Right hindlimb (tissue), 1 donor: ENCODE results near the gene FAM136A.
A peak's percentile ranks its signal among the peaks of the same experiment; 100 is the strongest.
"Not testable (repeated sequence)": the region's sequence is repeated elsewhere in the genome, so short reads cannot be mapped to it uniquely, and the experiment has no call there.

Experiments used
- DNase-seq: peaks from one replicate; pipeline ENCODE4 v3.0.0-alpha.2; 2018

FAM136A gene

GRCh38 chr2:70301344-70302194 lies at the start of gene FAM136A:
TSS of gene FAM136A (minus strand) at chr2:70302067. CDS start at chr2:70302011, 56 bp downstream.
- DNase-seq, result peak; percentile 91

GRCh38 chr2:70349921-70350685 lies 48.2 kb upstream of the FAM136A start:
- no peak for DNase-seq

- DNase-seq, result no peak
Measured at GRCh38 chr2:70347831-70348230, 46.0 kb upstream of the FAM136A start.

GRCh38 chr2:70344195-70344594 lies 42.3 kb upstream of the FAM136A start:
- no peak for DNase-seq

DNA sequence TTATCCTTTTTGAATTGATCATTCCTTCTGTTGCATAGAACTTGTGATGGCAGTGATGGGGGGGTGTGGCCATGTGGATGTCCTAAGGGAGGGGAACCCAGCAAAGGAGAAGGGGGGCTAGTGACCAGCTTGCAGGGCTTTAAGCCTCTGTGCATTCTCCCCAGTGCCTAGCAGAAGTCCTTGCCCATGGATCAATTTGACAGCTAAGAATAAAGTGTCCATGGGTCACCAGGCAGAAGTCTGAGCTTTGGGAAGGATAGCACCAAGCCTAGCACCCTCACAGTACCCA lies 39.6 kb upstream of the FAM136A start:
- DNase-seq, result no peak

DNA sequence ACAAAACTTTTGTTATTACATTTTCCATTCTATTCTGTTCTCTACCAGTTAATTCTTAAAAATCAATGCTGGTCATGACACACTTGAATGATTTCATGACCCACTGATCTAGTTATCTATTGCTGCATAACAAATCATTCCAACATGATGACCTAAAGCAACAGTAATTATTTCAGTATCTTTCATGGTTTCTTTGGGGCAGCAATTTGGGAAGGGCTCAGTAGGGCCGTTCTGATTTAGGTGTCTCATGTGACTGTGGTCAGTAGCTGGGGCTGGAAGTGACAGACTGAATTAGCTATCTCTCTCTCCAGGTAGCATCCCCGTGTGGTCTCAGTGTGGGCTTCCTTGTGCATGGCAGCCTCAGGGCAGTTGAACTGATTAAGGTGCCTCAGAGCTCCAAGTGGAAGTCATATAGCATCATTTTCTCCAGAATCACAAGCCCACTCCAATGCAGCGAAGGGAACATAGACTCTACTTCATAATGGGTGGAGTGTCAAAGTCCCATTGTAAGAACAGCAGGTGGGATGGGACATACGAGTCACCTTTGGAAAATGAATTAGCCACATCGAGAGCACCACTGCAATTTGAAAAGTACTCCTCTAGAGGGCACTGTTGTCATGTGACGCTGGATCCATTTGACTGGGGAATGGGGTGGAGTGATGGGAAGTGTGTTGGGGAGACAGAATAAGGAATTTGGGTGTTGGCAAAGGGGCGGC lies 39.1 kb upstream of the FAM136A start:
- peak; percentile 37 for DNase-seq

DNA sequence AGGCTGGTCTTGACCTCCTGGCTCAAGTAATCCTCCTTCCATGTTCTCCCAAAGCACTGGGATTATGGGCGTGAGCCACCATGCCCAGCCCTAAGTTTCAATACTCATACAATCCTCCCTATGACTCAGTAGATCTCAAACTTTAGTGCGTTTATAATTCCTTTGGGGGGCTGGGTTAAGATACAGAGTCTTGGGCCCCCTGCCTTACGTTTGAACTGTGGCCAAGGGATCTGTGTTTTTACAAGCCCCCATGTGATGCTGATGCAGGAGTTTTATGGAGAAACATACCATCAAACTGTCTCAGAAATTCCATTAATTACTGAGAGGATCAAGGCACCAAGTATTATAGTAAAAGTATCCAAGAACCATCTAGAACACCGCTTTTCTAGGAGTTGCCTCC lies 38.2 kb upstream of the FAM136A start:
- DNase-seq, result no peak

GRCh38 chr2:70336552-70336951 lies 34.7 kb upstream of the FAM136A start:
- DNase-seq, result no peak

- DNase-seq, result no peak
Measured at GRCh38 chr2:70331012-70331411, 29.1 kb upstream of the FAM136A start.

DNA sequence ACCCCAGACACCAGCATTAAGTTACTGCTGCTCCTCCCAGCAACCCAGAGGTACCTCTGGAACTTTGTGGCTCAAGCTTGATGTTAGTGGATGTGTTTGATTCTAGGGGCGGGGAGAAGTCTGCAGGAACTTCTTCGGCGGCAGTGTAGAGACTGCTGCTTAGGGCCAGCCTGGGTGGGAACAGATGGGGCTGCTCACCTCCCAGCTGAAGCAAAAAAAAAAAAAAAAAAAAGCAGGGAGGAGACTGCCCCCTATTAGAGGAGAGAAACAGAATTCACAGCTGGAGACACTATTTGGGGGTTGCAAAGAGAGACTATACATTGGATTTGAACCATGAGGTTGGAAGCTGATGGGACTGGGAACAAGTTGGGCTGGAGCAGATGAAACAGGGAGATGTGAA lies 28.6 kb upstream of the FAM136A start:
- no peak for DNase-seq

GRCh38 chr2:70328921-70329561 lies 27.2 kb upstream of the FAM136A start:
- DNase-seq, result no peak

- DNase-seq, result no peak
Measured at GRCh38 chr2:70325875-70326274, 24.0 kb upstream of the FAM136A start.

- DNase-seq, result no peak
Measured at GRCh38 chr2:70322518-70322917, 20.7 kb upstream of the FAM136A start.

DNA sequence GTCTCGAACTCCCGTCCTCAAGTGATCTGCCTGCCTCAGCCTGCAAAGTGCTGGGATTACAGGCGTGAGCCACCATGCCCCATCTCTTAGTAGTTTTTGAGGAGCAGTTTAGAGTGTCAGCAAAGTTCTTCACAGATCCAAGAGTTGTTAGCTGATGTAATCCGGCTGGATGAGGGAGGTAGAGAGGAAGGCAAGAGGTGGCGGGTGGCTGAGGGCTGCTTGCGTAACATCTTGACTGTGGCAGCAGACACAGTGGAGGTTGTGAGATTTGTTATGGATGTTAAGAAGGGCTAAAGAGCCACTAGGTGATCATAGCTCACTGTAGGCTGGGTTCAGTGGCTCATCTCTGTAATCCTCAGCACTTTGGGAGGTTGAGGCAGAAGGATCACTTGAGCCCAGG lies 19.5 kb upstream of the FAM136A start:
- no peak for DNase-seq

GRCh38 chr2:70314640-70315039 lies 12.8 kb upstream of the FAM136A start:
- DNase-seq, result no peak

DNA sequence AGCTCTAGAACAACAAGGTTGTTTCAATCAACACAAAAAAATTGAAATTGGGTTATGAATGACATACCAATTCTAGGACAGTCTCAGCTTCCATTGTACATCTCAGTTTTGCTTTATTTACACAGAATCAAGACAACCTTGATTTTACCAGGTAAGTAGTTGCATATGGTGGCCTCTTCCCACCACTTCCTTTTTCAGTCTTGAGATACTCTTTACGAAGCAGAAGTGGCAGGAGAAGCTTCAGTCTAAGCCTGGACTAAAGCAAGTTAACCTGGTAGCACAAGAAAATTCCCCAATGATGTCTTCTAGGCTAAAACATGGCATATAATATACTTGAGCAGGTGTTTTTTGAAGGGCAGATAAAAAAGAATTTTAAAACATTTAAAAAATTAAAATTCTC lies 10.7 kb upstream of the FAM136A start:
- no peak for DNase-seq

GRCh38 chr2:70310899-70311298 lies 9.0 kb upstream of the FAM136A start:
- no peak for DNase-seq

- no peak for DNase-seq
Measured at GRCh38 chr2:70305531-70305930, 3.7 kb upstream of the FAM136A start.

- no peak for DNase-seq
Measured at GRCh38 chr2:70304498-70304897, 2.6 kb upstream of the FAM136A start.

DNA sequence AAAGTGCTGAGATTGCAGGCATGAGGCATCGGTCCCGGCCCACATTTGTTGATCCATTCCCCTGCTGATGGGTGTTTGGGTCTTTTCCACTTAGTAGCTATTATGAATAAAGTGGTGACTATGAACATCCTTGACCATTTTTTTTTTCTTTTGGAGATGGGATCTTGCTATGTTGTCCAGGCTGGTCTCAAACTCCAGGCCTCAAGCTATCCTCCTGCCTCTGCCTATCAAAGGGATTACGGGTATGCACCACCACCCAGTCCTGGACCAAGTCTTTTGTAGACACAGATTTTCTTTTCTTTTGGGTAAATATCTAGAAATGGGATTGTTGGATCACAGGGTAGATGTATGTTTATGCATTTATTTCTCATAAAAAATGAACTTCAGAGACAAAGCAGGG lies 1.3 kb upstream of the FAM136A start:
- no peak for DNase-seq

- DNase-seq, result not testable (repeated sequence)
Measured at GRCh38 chr2:70302195-70302546, 304 bp upstream of the FAM136A start.

- DNase-seq, result peak; percentile 27
Measured at GRCh38 chr2:70300771-70301343, 1.0 kb downstream of the FAM136A start.

- DNase-seq, result not testable (repeated sequence)
Measured at GRCh38 chr2:70297828-70298227, 4.0 kb downstream of the FAM136A start.
